WERI-Rb-1 (cell line): Measurements from ENCODE around the gene ITGA2.

Experiments used
- DNase-seq: peaks from one replicate; pipeline ENCODE4 v3.0.0-alpha.2; 2020
- H3K27ac ChIP-seq: fragments of 250-450 bp; sonication (Bioruptor Pico); 2 replicates; pipeline ENCODE4 v1.5.1; 2020; ENCODE audit warnings: mild to moderate bottlenecking, moderate library complexity
- H3K27me3 ChIP-seq: fragments of 250-450 bp; sonication (Bioruptor Pico); 2 replicates; pipeline ENCODE4 v1.5.1; 2021; ENCODE audit warnings: mild to moderate bottlenecking, low read depth, moderate library complexity; ENCODE audit not compliant: insufficient read depth, severe bottlenecking
- H3K36me3 ChIP-seq: fragments of 250-450 bp; sonication (Bioruptor Pico); 2 replicates; pipeline ENCODE4 v1.5.1; 2020; ENCODE audit warnings: mild to moderate bottlenecking, moderate library complexity
- H3K4me3 ChIP-seq: 2 replicates; pipeline ENCODE4 v1.5.1; 2011; ENCODE audit warnings: low read depth, mild to moderate bottlenecking, control low read depth, low read length
- H3K9me3 ChIP-seq: fragments of 250-450 bp; sonication (Bioruptor Pico); 2 replicates; pipeline ENCODE4 v1.5.1; 2021; ENCODE audit warnings: mild to moderate bottlenecking, moderate library complexity; ENCODE audit not compliant: severe bottlenecking
- CTCF ChIP-seq: IDR thresholded peaks from 2 replicates; pipeline ENCODE4 v1.5.1; 2011; ENCODE audit warnings: low read depth, mild to moderate bottlenecking, control low read depth, inconsistent platforms, low read length

The ITGA2 gene

GRCh38 chr5:52948418-52949076 lies 40.6 kb upstream of the ITGA2 start:
- TF ChIP-seq CTCF: peak; percentile 63
- H3K9me3 ChIP-seq: no peaks in the 10 kb centered on the region
- H3K4me3 ChIP-seq: no peak overlapping the region
- H3K27me3 ChIP-seq: no peaks in the 10 kb centered on the region
- peak; percentile 66 for DNase-seq
- H3K27ac ChIP-seq: no peak overlapping the region
- no peaks in the 10 kb centered on the region for H3K36me3 ChIP-seq

- H3K27me3 ChIP-seq: no peaks in the 10 kb centered on the region
- no peak overlapping the region for H3K4me3 ChIP-seq
Observed at GRCh38 chr5:52950686-52951085, 38.5 kb upstream of the ITGA2 start.

GRCh38 chr5:52952483-52952882 lies 36.7 kb upstream of the ITGA2 start:
- no peaks in the 10 kb centered on the region for H3K9me3 ChIP-seq
- no peak for DNase-seq
- H3K27ac ChIP-seq: no peak overlapping the region
- H3K36me3 ChIP-seq: no peaks in the 10 kb centered on the region
- no peak overlapping the region for H3K4me3 ChIP-seq
- no peak for TF ChIP-seq CTCF
- H3K27me3 ChIP-seq: no peaks in the 10 kb centered on the region

More at GRCh38 chr5:52950686-52951085, 38.5 kb upstream of the ITGA2 start:
- no peak overlapping the region for H3K27ac ChIP-seq
- TF ChIP-seq CTCF: no peak
- no peaks in the 10 kb centered on the region for H3K36me3 ChIP-seq
- DNase-seq: no peak
- no peaks in the 10 kb centered on the region for H3K9me3 ChIP-seq

GRCh38 chr5:52956014-52956413 lies 33.1 kb upstream of the ITGA2 start:
- Histone ChIP-seq H3K27me3 (no peaks in the 10 kb centered on the region), H3K36me3 (no peaks in the 10 kb centered on the region), H3K27ac (no peak overlapping the region), H3K4me3 (no peak overlapping the region), H3K9me3 (no peaks in the 10 kb centered on the region)
- no peak for TF ChIP-seq CTCF
- no peak for DNase-seq

- H3K27ac ChIP-seq: no peak overlapping the region
- no peak for TF ChIP-seq CTCF
- DNase-seq: no peak
Observed at GRCh38 chr5:52956915-52957747, 32.0 kb upstream of the ITGA2 start.

More at GRCh38 chr5:52956915-52957747, 32.0 kb upstream of the ITGA2 start:
- Histone ChIP-seq H3K27me3 (no peaks in the 10 kb centered on the region), H3K36me3 (no peaks in the 10 kb centered on the region), H3K4me3 (no peak overlapping the region), H3K9me3 (no peaks in the 10 kb centered on the region)
